Activated CD4-positive, alpha-beta T cell treated with anti-CD3 and anti-CD28 coated beads, Interleukin-2, amount 50 U/mL, for 1 hour (primary cell): Measurements from ENCODE around the gene ZNF628.
A peak's percentile ranks its signal among the peaks of the same experiment; 100 is the strongest.

Source experiments
- DNase-seq: peaks from one replicate; pipeline ENCODE4 v3.0.0-alpha.2; 2020

Gene ZNF628

GRCh38 chr19:55502197-55502952 is 26.0 kb downstream of the ZNF628 start:
- no peak for DNase-seq

- no peak for DNase-seq
These were observed 26.7 kb downstream of the ZNF628 start for GRCh38 chr19:55503157-55503501.

GRCh38 chr19:55503502-55504251 is 27.3 kb downstream of the ZNF628 start:
- DNase-seq: peak; percentile 93

GRCh38 chr19:55504252-55504603 is 27.8 kb downstream of the ZNF628 start:
- DNase-seq: no peak

- DNase-seq: no peak
These were observed 28.6 kb downstream of the ZNF628 start for GRCh38 chr19:55504981-55505380.

- no peak for DNase-seq
These were observed 31.7 kb downstream of the ZNF628 start for GRCh38 chr19:55508120-55508519.

- DNase-seq: peak; percentile 90
These were observed 40.6 kb downstream of the ZNF628 start for GRCh38 chr19:55516878-55517620.

GRCh38 chr19:55519451-55520311 is 43.3 kb downstream of the ZNF628 start:
- DNase-seq: no peak

GRCh38 chr19:55520691-55521292 is 44.4 kb downstream of the ZNF628 start:
- no peak for DNase-seq

GRCh38 chr19:55525289-55526101 is 49.1 kb downstream of the ZNF628 start:
- DNase-seq: no peak

- DNase-seq: no peak
These were observed 50.1 kb downstream of the ZNF628 start for GRCh38 chr19:55526216-55527196.

- no peak for DNase-seq
These were observed 51.0 kb downstream of the ZNF628 start for GRCh38 chr19:55527197-55528029.

GRCh38 chr19:55528030-55528803 is 51.8 kb downstream of the ZNF628 start:
- DNase-seq: no peak

GRCh38 chr19:55529636-55530234 is 53.3 kb downstream of the ZNF628 start:
- no peak for DNase-seq

- DNase-seq: no peak
These were observed 54.6 kb downstream of the ZNF628 start for GRCh38 chr19:55530996-55531395.
